Loucy (cell line): ENCODE results near the gene BBIP1.
A peak's percentile ranks its signal among the peaks of the same experiment; 100 is the strongest.

ENCODE experiments used
- H2AFZ ChIP-seq: fragments of 200-600 bp; sonication (generic); 2 replicates; pipeline ENCODE4 v1.6.0; 2016; ENCODE audit warnings: antibody characterized with exemption, mild to moderate bottlenecking, low read length, moderate library complexity
- H3F3A ChIP-seq: fragments of 200-600 bp; 2 replicates; pipeline ENCODE4 v1.6.0; 2016; ENCODE audit warnings: antibody characterized with exemption, low read depth, mild to moderate bottlenecking
- H3K27me3 ChIP-seq: fragments of 200-600 bp; sonication (generic); 2 replicates; pipeline ENCODE4 v1.6.1; 2014; ENCODE audit warnings: low read length, mild to moderate bottlenecking; ENCODE audit not compliant: insufficient read depth, poor library complexity, severe bottlenecking
- H3K36me3 ChIP-seq: fragments of 200-600 bp; sonication (generic); 2 replicates; pipeline ENCODE4 v1.6.1; 2016; ENCODE audit warnings: low read length; ENCODE audit not compliant: insufficient read depth
- H3K4me1 ChIP-seq: fragments of 200-600 bp; sonication (generic); 2 replicates; pipeline ENCODE4 v1.5.1; 2014; ENCODE audit warnings: low read length, mild to moderate bottlenecking; ENCODE audit not compliant: insufficient read depth, poor library complexity, severe bottlenecking
- H3K4me2 ChIP-seq: fragments of 200-600 bp; sonication (generic); 2 replicates; pipeline ENCODE4 v1.6.0; 2014; ENCODE audit warnings: antibody characterized with exemption, low read length, low read depth, mild to moderate bottlenecking; ENCODE audit not compliant: poor library complexity, severe bottlenecking
- H3K4me3 ChIP-seq: fragments of 200-600 bp; sonication (generic); 2 replicates; pipeline ENCODE4 v1.5.1; 2014; ENCODE audit warnings: low read length, mild to moderate bottlenecking, mixed read lengths; ENCODE audit not compliant: poor library complexity, severe bottlenecking
- H3K79me2 ChIP-seq: fragments of 200-600 bp; sonication (generic); 2 replicates; pipeline ENCODE4 v1.6.1; 2014; ENCODE audit warnings: low read length; ENCODE audit not compliant: insufficient read depth
- H3K9ac ChIP-seq: fragments of 200-600 bp; sonication (generic); 2 replicates; pipeline ENCODE4 v1.6.0; 2014; ENCODE audit warnings: mild to moderate bottlenecking, low read depth, low read length, moderate library complexity; ENCODE audit not compliant: poor library complexity, severe bottlenecking
- H3K9me2 ChIP-seq: fragments of 200-600 bp; sonication (generic); replicated peaks from 2 replicates; pipeline ENCODE4 v1.6.1; 2016; ENCODE audit warnings: low read depth, low read length, mixed read lengths
- H3K9me3 ChIP-seq: fragments of 200-600 bp; sonication (generic); 2 replicates; pipeline ENCODE4 v1.6.1; 2014; ENCODE audit warnings: mild to moderate bottlenecking, antibody characterized with exemption, low read length, low read depth; ENCODE audit not compliant: insufficient read depth
- H4K20me1 ChIP-seq: fragments of 200-600 bp; sonication (generic); 2 replicates; pipeline ENCODE4 v1.6.0; 2014; ENCODE audit warnings: antibody characterized with exemption, low read length, mild to moderate bottlenecking; ENCODE audit not compliant: insufficient read depth, poor library complexity, severe bottlenecking
- EZH2phosphoT487 ChIP-seq: fragments of 200-600 bp; IDR thresholded peaks from 2 replicates; pipeline ENCODE4 v1.6.1; 2018; ENCODE audit warnings: antibody characterized with exemption, mild to moderate bottlenecking, moderate library complexity, borderline replicate concordance
- TF ChIP-seq, protein P1 (sequence below): fragments of 200-600 bp; sonication (generic); conservative IDR thresholded peaks from 2 replicates; pipeline ENCODE4 v1.5.1; 2014; ENCODE audit warnings: mild to moderate bottlenecking, antibody characterized with exemption, low read length

The BBIP1 gene

DNA sequence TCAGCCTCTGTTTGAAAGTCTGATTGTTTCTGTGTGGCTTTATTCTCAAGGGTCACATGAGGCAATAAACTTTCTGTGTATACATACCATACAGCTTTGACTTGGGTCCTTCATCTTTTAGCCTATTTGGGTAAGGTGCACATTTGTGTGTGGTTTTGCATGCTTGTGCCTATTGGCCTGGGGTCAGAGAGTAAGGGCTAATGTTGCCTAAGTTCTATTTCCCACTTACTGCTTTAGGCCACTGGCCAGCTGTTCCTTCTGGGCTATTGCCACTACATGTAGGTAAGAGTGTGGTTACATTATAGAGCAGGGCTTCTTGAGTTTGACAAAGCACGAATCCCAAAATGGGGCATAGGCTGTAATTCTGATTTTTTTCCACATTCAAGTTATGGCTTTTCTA, 21.8 kb downstream of the BBIP1 start:
- H4K20me1 ChIP-seq: peaks cover 8% of the 10 kb centered on the region
- no peaks in the 10 kb centered on the region for H3K9me3 ChIP-seq
- TF ChIP-seq, protein P1, sequence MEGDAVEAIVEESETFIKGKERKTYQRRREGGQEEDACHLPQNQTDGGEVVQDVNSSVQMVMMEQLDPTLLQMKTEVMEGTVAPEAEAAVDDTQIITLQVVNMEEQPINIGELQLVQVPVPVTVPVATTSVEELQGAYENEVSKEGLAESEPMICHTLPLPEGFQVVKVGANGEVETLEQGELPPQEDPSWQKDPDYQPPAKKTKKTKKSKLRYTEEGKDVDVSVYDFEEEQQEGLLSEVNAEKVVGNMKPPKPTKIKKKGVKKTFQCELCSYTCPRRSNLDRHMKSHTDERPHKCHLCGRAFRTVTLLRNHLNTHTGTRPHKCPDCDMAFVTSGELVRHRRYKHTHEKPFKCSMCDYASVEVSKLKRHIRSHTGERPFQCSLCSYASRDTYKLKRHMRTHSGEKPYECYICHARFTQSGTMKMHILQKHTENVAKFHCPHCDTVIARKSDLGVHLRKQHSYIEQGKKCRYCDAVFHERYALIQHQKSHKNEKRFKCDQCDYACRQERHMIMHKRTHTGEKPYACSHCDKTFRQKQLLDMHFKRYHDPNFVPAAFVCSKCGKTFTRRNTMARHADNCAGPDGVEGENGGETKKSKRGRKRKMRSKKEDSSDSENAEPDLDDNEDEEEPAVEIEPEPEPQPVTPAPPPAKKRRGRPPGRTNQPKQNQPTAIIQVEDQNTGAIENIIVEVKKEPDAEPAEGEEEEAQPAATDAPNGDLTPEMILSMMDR: no peak
- no peak for TF ChIP-seq EZH2phosphoT487
- H3K9ac ChIP-seq: no peak overlapping the region
- H3K4me2 ChIP-seq: no peak overlapping the region
- no peaks in the 10 kb centered on the region for H3K27me3 ChIP-seq
- H3K4me3 ChIP-seq: no peak overlapping the region
- H3K36me3 ChIP-seq: peaks cover 84% of the 10 kb centered on the region
- H3K79me2 ChIP-seq: peaks cover 15% of the 10 kb centered on the region; the same call in 1 of the 2 replicates
- no peak overlapping the region for H2AFZ ChIP-seq
- H3F3A ChIP-seq: no peaks in the 10 kb centered on the region
- H3K4me1 ChIP-seq: no peaks in the 10 kb centered on the region
- no peaks in the 10 kb centered on the region for H3K9me2 ChIP-seq

DNA sequence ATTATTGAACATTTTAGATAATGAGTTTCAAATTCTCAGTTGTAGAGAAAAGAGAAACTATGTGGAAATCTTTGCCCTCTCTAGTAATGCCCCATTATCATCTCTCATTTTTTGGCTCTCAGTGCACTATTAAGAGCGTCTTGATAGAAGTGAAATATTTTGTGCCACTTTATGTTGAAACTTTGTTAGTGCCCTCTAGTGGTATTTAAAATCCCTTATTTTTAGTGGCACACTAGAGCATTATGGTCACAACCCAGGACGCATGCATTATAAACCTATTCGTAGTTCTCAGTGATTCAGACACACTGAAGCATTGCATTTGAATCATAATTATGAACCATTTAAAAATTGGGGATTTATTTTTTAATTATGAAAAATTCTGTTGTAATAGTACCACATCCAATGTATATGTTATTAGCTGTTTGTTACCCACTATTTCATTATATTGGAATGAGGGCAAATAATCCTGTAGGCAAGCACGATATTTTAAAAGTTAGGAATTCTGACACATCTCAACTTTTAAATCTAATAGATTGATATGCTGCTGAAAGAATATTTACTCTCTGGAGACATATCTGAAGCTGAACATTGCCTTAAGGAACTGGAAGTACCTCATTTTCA, 25.3 kb downstream of the BBIP1 start:
- Histone ChIP-seq H2AFZ (no peak overlapping the region), H3K9me2 (no peaks in the 10 kb centered on the region), H4K20me1 (peaks cover 8% of the 10 kb centered on the region), H3K4me3 (no peak overlapping the region), H3K9me3 (no peaks in the 10 kb centered on the region), H3K36me3 (peaks cover 80% of the 10 kb centered on the region), H3F3A (0 out of 2 replicates have a peak, but pooled peaks cover 6% of the 10 kb centered on the region), H3K9ac (no peak overlapping the region), H3K4me2 (no peak overlapping the region), H3K27me3 (no peaks in the 10 kb centered on the region), H3K79me2 (peaks cover 27% of the 10 kb centered on the region), H3K4me1 (no peaks in the 10 kb centered on the region)
- TF ChIP-seq, protein P1: peak; percentile 73
- no peak for TF ChIP-seq EZH2phosphoT487

DNA sequence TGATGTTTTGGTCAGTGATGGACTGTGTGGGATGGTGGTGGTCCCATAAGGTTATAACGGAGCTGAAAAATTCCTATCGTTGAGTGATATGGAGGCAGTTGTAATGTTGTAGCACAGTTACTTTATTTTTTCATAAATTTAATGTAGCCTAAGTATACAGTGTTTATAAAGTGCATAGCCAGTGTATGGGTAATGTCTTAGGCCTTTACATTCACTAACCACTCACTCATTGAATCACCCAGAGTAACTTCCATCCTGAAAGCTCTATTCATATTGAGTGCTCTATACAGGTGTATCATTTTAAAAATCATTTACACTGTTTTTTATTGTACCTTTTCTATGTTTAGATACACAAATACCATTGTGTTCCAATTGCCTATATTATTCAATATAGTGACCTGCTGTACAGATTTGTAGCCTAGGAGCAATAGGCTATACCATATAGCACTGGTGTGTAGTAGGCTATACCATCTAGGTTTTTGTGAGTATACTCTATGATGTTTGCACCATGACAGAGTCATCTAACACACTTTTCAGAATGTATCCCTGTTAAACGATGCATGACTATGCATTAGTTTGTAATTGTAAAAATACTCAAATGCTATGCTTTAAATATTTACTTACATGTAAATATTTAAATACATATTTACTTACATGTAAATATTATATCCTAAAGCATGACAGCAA, 26.2 kb downstream of the BBIP1 start:
- peaks cover 29% of the 10 kb centered on the region for H3K79me2 ChIP-seq
- H3F3A ChIP-seq: 0 out of 2 replicates have a peak, but pooled peaks cover 6% of the 10 kb centered on the region
- no peaks in the 10 kb centered on the region for H3K4me1 ChIP-seq
- no peaks in the 10 kb centered on the region for H3K9me3 ChIP-seq
- H3K4me2 ChIP-seq: no peak overlapping the region
- H3K9me2 ChIP-seq: no peaks in the 10 kb centered on the region
- H4K20me1 ChIP-seq: peaks cover 8% of the 10 kb centered on the region
- H3K36me3 ChIP-seq: peaks cover 77% of the 10 kb centered on the region
- H3K9ac ChIP-seq: no peak overlapping the region
- TF ChIP-seq EZH2phosphoT487: no peak
- TF ChIP-seq, protein P1: no peak
- H3K27me3 ChIP-seq: no peaks in the 10 kb centered on the region
- H3K4me3 ChIP-seq: no peak overlapping the region
- H2AFZ ChIP-seq: no peak overlapping the region
